GM23338 (cell line): Measurements from ENCODE around the gene COG7.

Experiments
- CREB1 ChIP-seq: fragments of 250-450 bp; sonication (Bioruptor Pico); IDR thresholded peaks from 2 replicates; pipeline ENCODE4 v1.5.0; 2020; ENCODE audit warnings: low read depth, mild to moderate bottlenecking, moderate library complexity
- EZH2 ChIP-seq: fragments of 200-600 bp; sonication (generic); IDR thresholded peaks from one replicate; pipeline ENCODE4 v1.8.0; 2017; ENCODE audit warnings: antibody characterized with exemption, mild to moderate bottlenecking, low read depth; ENCODE audit not compliant: unreplicated experiment
- EZH2phosphoT487 ChIP-seq: fragments of 200-600 bp; sonication (generic); IDR thresholded peaks from one replicate; pipeline ENCODE4 v1.8.1; 2018; ENCODE audit warnings: antibody characterized with exemption; ENCODE audit not compliant: unreplicated experiment
- POLR2AphosphoS5 ChIP-seq: IDR thresholded peaks from 2 replicates; pipeline ENCODE4 v1.6.1; 2016; ENCODE audit warnings: antibody characterized with exemption, low read depth
- STAT1 ChIP-seq: IDR thresholded peaks from one replicate; pipeline ENCODE4 v1.6.1; 2016; ENCODE audit warnings: antibody characterized with exemption; ENCODE audit not compliant: unreplicated experiment
- TF ChIP-seq, protein P1 (sequence below): IDR thresholded peaks from 2 replicates; pipeline ENCODE4 v1.6.1; 2016; ENCODE audit warnings: antibody characterized with exemption
- TF ChIP-seq, protein P2 (sequence below), 2 experiments: fragments of 200-600 bp in 1 of 2; sonication (generic) in 1 of 2; conservative IDR thresholded peaks; 2 replicates each; pipeline versions ENCODE4 v1.5.1 to v1.6.1; 2016 to 2017; ENCODE audit warnings: antibody characterized with exemption in 2 of 2, low read depth in 2 of 2, mild to moderate bottlenecking in 2 of 2, moderate library complexity in 1 of 2

DNA sequence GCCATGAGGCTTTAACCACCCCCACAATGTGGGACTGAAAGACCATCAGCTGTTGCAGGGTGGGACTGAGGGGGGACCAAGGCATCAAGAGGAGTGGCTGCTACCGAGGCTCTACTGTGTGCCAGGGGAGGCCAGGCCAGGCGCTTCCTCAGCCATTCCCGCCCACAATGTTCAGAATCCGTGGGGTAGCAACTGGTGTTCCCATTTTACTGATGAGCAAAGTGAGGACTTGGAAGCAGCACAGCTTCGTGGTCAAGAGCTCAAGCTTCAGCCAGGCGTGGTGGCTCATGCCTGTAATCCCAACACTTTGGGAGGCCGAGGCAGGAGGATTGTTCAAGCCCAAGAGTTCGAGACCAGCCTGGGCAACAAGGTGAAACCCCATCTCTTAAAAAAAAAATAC, 85.0 kb downstream of the COG7 start:
- TF ChIP-seq, protein P1, sequence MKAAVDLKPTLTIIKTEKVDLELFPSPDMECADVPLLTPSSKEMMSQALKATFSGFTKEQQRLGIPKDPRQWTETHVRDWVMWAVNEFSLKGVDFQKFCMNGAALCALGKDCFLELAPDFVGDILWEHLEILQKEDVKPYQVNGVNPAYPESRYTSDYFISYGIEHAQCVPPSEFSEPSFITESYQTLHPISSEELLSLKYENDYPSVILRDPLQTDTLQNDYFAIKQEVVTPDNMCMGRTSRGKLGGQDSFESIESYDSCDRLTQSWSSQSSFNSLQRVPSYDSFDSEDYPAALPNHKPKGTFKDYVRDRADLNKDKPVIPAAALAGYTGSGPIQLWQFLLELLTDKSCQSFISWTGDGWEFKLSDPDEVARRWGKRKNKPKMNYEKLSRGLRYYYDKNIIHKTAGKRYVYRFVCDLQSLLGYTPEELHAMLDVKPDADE, result no peak
- TF ChIP-seq, protein P2, sequence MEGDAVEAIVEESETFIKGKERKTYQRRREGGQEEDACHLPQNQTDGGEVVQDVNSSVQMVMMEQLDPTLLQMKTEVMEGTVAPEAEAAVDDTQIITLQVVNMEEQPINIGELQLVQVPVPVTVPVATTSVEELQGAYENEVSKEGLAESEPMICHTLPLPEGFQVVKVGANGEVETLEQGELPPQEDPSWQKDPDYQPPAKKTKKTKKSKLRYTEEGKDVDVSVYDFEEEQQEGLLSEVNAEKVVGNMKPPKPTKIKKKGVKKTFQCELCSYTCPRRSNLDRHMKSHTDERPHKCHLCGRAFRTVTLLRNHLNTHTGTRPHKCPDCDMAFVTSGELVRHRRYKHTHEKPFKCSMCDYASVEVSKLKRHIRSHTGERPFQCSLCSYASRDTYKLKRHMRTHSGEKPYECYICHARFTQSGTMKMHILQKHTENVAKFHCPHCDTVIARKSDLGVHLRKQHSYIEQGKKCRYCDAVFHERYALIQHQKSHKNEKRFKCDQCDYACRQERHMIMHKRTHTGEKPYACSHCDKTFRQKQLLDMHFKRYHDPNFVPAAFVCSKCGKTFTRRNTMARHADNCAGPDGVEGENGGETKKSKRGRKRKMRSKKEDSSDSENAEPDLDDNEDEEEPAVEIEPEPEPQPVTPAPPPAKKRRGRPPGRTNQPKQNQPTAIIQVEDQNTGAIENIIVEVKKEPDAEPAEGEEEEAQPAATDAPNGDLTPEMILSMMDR (conservative IDR thresholded peaks at IDR 0.05; ENCODE audit: low read depth in 2 of 2), result no peak
- TF ChIP-seq POLR2AphosphoS5, result no peak
- no peak for TF ChIP-seq CREB1 (CRISPR knock-in tag)
- no peak for TF ChIP-seq EZH2phosphoT487
- TF ChIP-seq EZH2, result no peak
- no peak for TF ChIP-seq STAT1
